Mesenchymal stem cell (in vitro differentiated cells and primary cell): ENCODE data around the gene RARB.
A peak's percentile ranks its signal among the peaks of the same experiment; 100 is the strongest.

Experiments
- DNase-seq: peaks from one replicate; pipeline ENCODE4 v3.0.0-alpha.2; 2013
- H2AFZ ChIP-seq: one replicate; pipeline ENCODE4 v1.6.1; 2013; ENCODE audit warnings: low read depth, mild to moderate bottlenecking, control low read depth, inconsistent platforms, low read length, moderate library complexity
- H2AK5ac ChIP-seq: 2 replicates; pipeline ENCODE4 v1.6.1; 2013; ENCODE audit warnings: low read length, moderate library complexity, mild to moderate bottlenecking, inconsistent platforms; ENCODE audit not compliant: severe bottlenecking
- H2BK120ac ChIP-seq: one replicate; pipeline ENCODE4 v1.6.1; 2013; ENCODE audit warnings: low read depth, mild to moderate bottlenecking, inconsistent platforms, low read length, moderate library complexity
- H2BK12ac ChIP-seq, 2 experiments: one replicate each; pipeline ENCODE4 v1.6.1; 2013; ENCODE audit warnings: inconsistent platforms in 2 of 2, low read length in 2 of 2, mild to moderate bottlenecking in 2 of 2, moderate library complexity in 2 of 2, control low read depth in 1 of 2
- H2BK15ac ChIP-seq: one replicate; pipeline ENCODE4 v1.6.1; 2013; ENCODE audit warnings: mild to moderate bottlenecking, low read depth, inconsistent platforms; ENCODE audit not compliant: poor library complexity, severe bottlenecking
- H2BK5ac ChIP-seq: 2 replicates; pipeline ENCODE4 v1.6.1; 2013; ENCODE audit warnings: low read depth, mild to moderate bottlenecking, low read length, control low read depth, inconsistent platforms; ENCODE audit not compliant: poor library complexity, severe bottlenecking
- H3K14ac ChIP-seq, 2 experiments: one replicate each; pipeline ENCODE4 v1.6.1; 2013; ENCODE audit warnings: inconsistent platforms in 2 of 2, low read length in 2 of 2, control low read depth in 1 of 2, mild to moderate bottlenecking in 1 of 2, moderate library complexity in 1 of 2
- H3K18ac ChIP-seq, 2 experiments: one replicate each; pipeline ENCODE4 v1.6.1; 2013; ENCODE audit warnings: inconsistent platforms in 2 of 2, low read length in 2 of 2, control low read depth in 1 of 2, low read depth in 1 of 2, mild to moderate bottlenecking in 1 of 2
- H3K23ac ChIP-seq, 2 experiments: one replicate each; pipeline ENCODE4 v1.6.1; 2013; ENCODE audit warnings: inconsistent platforms in 2 of 2, low read length in 2 of 2, mild to moderate bottlenecking in 2 of 2, moderate library complexity in 2 of 2, control low read depth in 1 of 2
- H3K27ac ChIP-seq: 2 replicates; pipeline ENCODE4 v1.5.1; 2013; ENCODE audit warnings: mild to moderate bottlenecking, moderate library complexity, low read length, control low read depth, inconsistent platforms; ENCODE audit not compliant: poor library complexity, severe bottlenecking
- H3K27me3 ChIP-seq, 2 experiments: 2 replicates each; pipeline versions ENCODE4 v1.6.1 to v1.7.0; 2013; ENCODE audit warnings: low read length in 2 of 2, mild to moderate bottlenecking in 2 of 2, moderate library complexity in 2 of 2, control low read depth in 1 of 2, inconsistent platforms in 1 of 2; ENCODE audit not compliant: control insufficient read depth in 1 of 2, insufficient read depth in 1 of 2
- H3K36me3 ChIP-seq, 2 experiments: 2 replicates each; pipeline versions ENCODE4 v1.6.1 to v1.7.0; 2013; ENCODE audit warnings: low read length in 2 of 2, control low read depth in 1 of 2, inconsistent platforms in 1 of 2, low read depth in 1 of 2, mild to moderate bottlenecking in 1 of 2; ENCODE audit not compliant: insufficient read depth in 2 of 2, control insufficient read depth in 1 of 2
- H3K4ac ChIP-seq, 2 experiments: one replicate each; pipeline ENCODE4 v1.6.1; 2013; ENCODE audit warnings: inconsistent platforms in 2 of 2, low read length in 2 of 2, mild to moderate bottlenecking in 2 of 2, moderate library complexity in 2 of 2, control low read depth in 1 of 2, low read depth in 1 of 2
- H3K4me1 ChIP-seq: 2 replicates; pipeline ENCODE4 v1.6.1; 2013; ENCODE audit warnings: low read depth, low read length, control low read depth; ENCODE audit not compliant: control insufficient read depth, insufficient read depth
- H3K4me2 ChIP-seq: 2 replicates; pipeline ENCODE4 v1.6.1; 2013; ENCODE audit warnings: low read length, mild to moderate bottlenecking, inconsistent platforms; ENCODE audit not compliant: poor library complexity, severe bottlenecking
- H3K4me3 ChIP-seq, 2 experiments: 2 replicates each; pipeline versions ENCODE4 v1.5.1 to v1.7.0; 2013; ENCODE audit warnings: low read length in 2 of 2, mild to moderate bottlenecking in 2 of 2, control low read depth in 1 of 2, low read depth in 1 of 2; ENCODE audit not compliant: insufficient read depth in 1 of 2
- H3K79me1 ChIP-seq: replicated peaks from 2 replicates; pipeline ENCODE4 v1.6.1; 2013; ENCODE audit warnings: mild to moderate bottlenecking, control low read depth, low read length, inconsistent platforms; ENCODE audit not compliant: poor library complexity, severe bottlenecking
- H3K9ac ChIP-seq: 2 replicates; pipeline ENCODE4 v1.7.0; 2013; ENCODE audit warnings: mild to moderate bottlenecking, low read length, moderate library complexity
- H3K9me3 ChIP-seq: 2 replicates; pipeline ENCODE4 v1.7.0; 2013; ENCODE audit warnings: mild to moderate bottlenecking, low read length; ENCODE audit not compliant: control insufficient read depth
- H4K8ac ChIP-seq: one replicate; pipeline ENCODE4 v1.6.1; 2013; ENCODE audit warnings: inconsistent platforms, mild to moderate bottlenecking, low read length, moderate library complexity
- H4K91ac ChIP-seq: one replicate; pipeline ENCODE4 v1.6.1; 2013; ENCODE audit warnings: mild to moderate bottlenecking, low read length, inconsistent platforms
- WGBS: methylation state at CpG from one replicate; pipeline ENCODE4 v1.1.7; 2013; ENCODE audit warnings: mixed read lengths; 5-methylcytosine and 5-hydroxymethylcytosine counted together

RARB gene

GRCh38 chr3:25472731-25473130 lies 44.7 kb downstream of the RARB start:
- no peak overlapping the region for H3K4ac ChIP-seq
- H3K27me3 ChIP-seq: no peaks in the 10 kb centered on the region
- H3K9me3 ChIP-seq: no peaks in the 10 kb centered on the region
- H3K27ac ChIP-seq: no peak overlapping the region
- no peak overlapping the region for H3K9ac ChIP-seq
- H2BK5ac ChIP-seq: no peak overlapping the region
- no peaks in the 10 kb centered on the region for H3K4me1 ChIP-seq
- no peak overlapping the region for H2BK12ac ChIP-seq
- no peak overlapping the region for H3K14ac ChIP-seq
- no peak overlapping the region for H2BK120ac ChIP-seq
- no peak overlapping the region for H3K4me2 ChIP-seq
- 86% methylated on average over 1 of the region's 3 CpGs for WGBS
- H3K4me3 ChIP-seq: no peak overlapping the region
- no peak overlapping the region for H3K23ac ChIP-seq
- no peak overlapping the region for H2AFZ ChIP-seq
- no peak for DNase-seq
- no peaks in the 10 kb centered on the region for H3K36me3 ChIP-seq
- H2BK15ac ChIP-seq: no peak overlapping the region
- no peaks in the 10 kb centered on the region for H3K79me1 ChIP-seq
- H4K8ac ChIP-seq: no peak overlapping the region
- no peak overlapping the region for H2AK5ac ChIP-seq
- peak overlapping the region in 1 of 2 experiments; percentile 37 for H3K18ac ChIP-seq
- no peak overlapping the region for H4K91ac ChIP-seq

- WGBS: 60% methylated on average over 2 of the region's 2 CpGs
- Histone ChIP-seq H3K79me1 (no peaks in the 10 kb centered on the region), H2BK5ac (no peak overlapping the region), H3K14ac (no peak overlapping the region), H3K23ac (no peak overlapping the region), H4K8ac (no peak overlapping the region), H3K4me1 (no peaks in the 10 kb centered on the region), H3K9me3 (no peaks in the 10 kb centered on the region), H2BK12ac (no peak overlapping the region), H3K4ac (no peak overlapping the region), H4K91ac (no peak overlapping the region), H2AK5ac (no peak overlapping the region), H3K9ac (no peak overlapping the region), H2BK15ac (no peak overlapping the region), H3K27ac (no peak overlapping the region), H3K4me2 (no peak overlapping the region), H3K27me3 (no peaks in the 10 kb centered on the region), H2AFZ (no peak overlapping the region), H3K4me3 (no peak overlapping the region), H3K36me3 (no peaks in the 10 kb centered on the region), H2BK120ac (peak overlapping the region; percentile 76), H3K18ac (no peak overlapping the region)
- no peak for DNase-seq
Observed at GRCh38 chr3:25473246-25473645, 45.2 kb downstream of the RARB start.

- DNase-seq: no peak
- Histone ChIP-seq H2BK15ac (no peak overlapping the region), H3K4me1 (no peaks in the 10 kb centered on the region), H3K27me3 (no peaks in the 10 kb centered on the region), H3K9ac (no peak overlapping the region), H3K18ac (no peak overlapping the region), H2BK5ac (no peak overlapping the region), H2BK120ac (no peak overlapping the region), H3K36me3 (no peaks in the 10 kb centered on the region), H4K91ac (no peak overlapping the region), H3K23ac (no peak overlapping the region), H3K4ac (no peak overlapping the region), H3K79me1 (no peaks in the 10 kb centered on the region), H3K4me3 (no peak overlapping the region), H2AK5ac (no peak overlapping the region), H3K9me3 (no peaks in the 10 kb centered on the region), H3K4me2 (no peak overlapping the region), H3K14ac (no peak overlapping the region), H2BK12ac (no peak overlapping the region), H2AFZ (no peak overlapping the region), H3K27ac (no peak overlapping the region), H4K8ac (no peak overlapping the region)
- no CpG with 5 or more reads among the region's 1 CpG for WGBS
Observed at GRCh38 chr3:25474052-25474451, 46.0 kb downstream of the RARB start.

GRCh38 chr3:25476639-25477038 lies 48.6 kb downstream of the RARB start:
- Histone ChIP-seq H3K27me3 (no peaks in the 10 kb centered on the region), H2BK5ac (no peak overlapping the region), H3K4me1 (no peaks in the 10 kb centered on the region), H3K4ac (no peak overlapping the region), H3K23ac (no peak overlapping the region), H2AFZ (no peak overlapping the region), H3K36me3 (no peaks in the 10 kb centered on the region), H3K14ac (no peak overlapping the region), H4K8ac (no peak overlapping the region), H2BK12ac (no peak overlapping the region), H2BK120ac (no peak overlapping the region), H3K18ac (no peak overlapping the region), H3K4me2 (no peak overlapping the region), H3K27ac (no peak overlapping the region), H4K91ac (no peak overlapping the region), H3K9ac (no peak overlapping the region), H3K9me3 (no peaks in the 10 kb centered on the region), H2BK15ac (no peak overlapping the region), H2AK5ac (no peak overlapping the region), H3K4me3 (no peak overlapping the region), H3K79me1 (no peaks in the 10 kb centered on the region)
- 71% methylated on average over 2 of the region's 2 CpGs for WGBS
- DNase-seq: no peak
